ENCODE data around the gene MAPK8. TPM values are rescaled to one million over a fixed set of nuclear protein-coding genes. Genes with fewer than 3 reads are reported as not detected.

The MAPK8 gene
- total RNA-seq, 2 experiments from 2014 or later = 35.7 to 40.0 TPM

DNA sequence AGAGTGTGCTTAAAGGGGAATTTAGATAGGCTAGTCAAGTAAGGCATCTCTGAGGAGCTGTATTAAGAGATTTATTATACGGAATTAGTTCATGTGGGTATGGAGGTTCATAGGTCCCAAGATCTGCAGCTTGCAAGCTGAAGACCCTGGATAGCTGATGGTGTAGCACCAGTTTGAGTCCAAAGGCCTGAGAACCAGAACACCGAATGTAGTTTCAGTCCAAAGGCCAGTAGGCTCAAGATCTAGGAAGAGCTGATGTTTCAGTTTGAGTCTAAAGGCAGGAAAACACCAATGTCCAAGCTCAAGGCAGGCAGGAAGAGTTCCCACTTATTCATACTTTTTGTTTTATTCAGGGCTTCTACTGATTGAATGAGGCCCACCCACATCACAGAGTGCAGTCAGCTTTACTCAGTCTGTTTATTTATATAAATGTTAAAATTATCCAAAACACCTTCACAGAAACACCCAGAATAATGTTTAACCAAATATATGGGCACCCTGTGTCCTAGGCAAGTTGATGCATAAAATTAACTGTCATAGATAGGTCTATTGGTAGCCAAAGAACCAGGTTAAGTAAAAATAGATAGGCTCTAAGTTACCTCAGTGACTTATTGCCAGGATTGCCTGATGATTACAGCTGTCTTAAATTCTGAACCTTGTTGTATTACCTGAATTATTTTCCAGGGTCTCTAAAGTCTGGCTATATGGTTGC is 83.5 kb downstream of the MAPK8 start:
- DNase-seq (no peak), ATAC-seq (no peak)
- H3K27ac Mint-ChIP-seq = no peak overlapping the region
- H3K27me3 Mint-ChIP-seq = no peaks in the 10 kb centered on the region
- peaks cover 2% of the 10 kb centered on the region for H3K36me3 Mint-ChIP-seq (ENCODE audit: low read depth)
- CTCF ChIA-PET = interaction anchor here (0.7 to 2.1 kb wide), 2 partner anchors 8 to 495 kb away, joined by 3 to 7 read pairs; no protein-coding TSS in a partner anchor
- intact Hi-C loops (cut with DNase I, micrococcal nuclease) = loop anchor here in 1 of 2 experiments (2.0 kb wide), 1 partner anchor 79 kb away; no protein-coding TSS in a partner anchor
- no peaks in the 10 kb centered on the region for H3K9me3 Mint-ChIP-seq (ENCODE audit: low read depth)
- POLR2A ChIA-PET = no interaction called here
- no peak overlapping the region for H3K4me3 Mint-ChIP-seq
- peaks cover 59% of the 10 kb centered on the region for H3K4me1 Mint-ChIP-seq

GRCh38 chr10:48390558-48390871 is 84.0 kb downstream of the MAPK8 start:
- CTCF ChIA-PET = interaction anchor here (0.7 to 2.1 kb wide), 3 partner anchors 9 to 495 kb away, joined by 3 to 7 read pairs (median 3); no protein-coding TSS in a partner anchor
- Mint-ChIP-seq H3K4me1 (peaks cover 57% of the 10 kb centered on the region), H3K36me3 (ENCODE audit: low read depth) (no peaks in the 10 kb centered on the region), H3K27ac (no peak overlapping the region), H3K9me3 (ENCODE audit: low read depth) (no peaks in the 10 kb centered on the region), H3K27me3 (no peaks in the 10 kb centered on the region), H3K4me3 (no peak overlapping the region)
- POLR2A ChIA-PET = no interaction called here
- no peak for DNase-seq
- intact Hi-C loops (cut with DNase I, micrococcal nuclease) = loop anchor here in 1 of 2 experiments (2.0 kb wide), 1 partner anchor 80 kb away; no protein-coding TSS in a partner anchor
- no peak for ATAC-seq

DNA sequence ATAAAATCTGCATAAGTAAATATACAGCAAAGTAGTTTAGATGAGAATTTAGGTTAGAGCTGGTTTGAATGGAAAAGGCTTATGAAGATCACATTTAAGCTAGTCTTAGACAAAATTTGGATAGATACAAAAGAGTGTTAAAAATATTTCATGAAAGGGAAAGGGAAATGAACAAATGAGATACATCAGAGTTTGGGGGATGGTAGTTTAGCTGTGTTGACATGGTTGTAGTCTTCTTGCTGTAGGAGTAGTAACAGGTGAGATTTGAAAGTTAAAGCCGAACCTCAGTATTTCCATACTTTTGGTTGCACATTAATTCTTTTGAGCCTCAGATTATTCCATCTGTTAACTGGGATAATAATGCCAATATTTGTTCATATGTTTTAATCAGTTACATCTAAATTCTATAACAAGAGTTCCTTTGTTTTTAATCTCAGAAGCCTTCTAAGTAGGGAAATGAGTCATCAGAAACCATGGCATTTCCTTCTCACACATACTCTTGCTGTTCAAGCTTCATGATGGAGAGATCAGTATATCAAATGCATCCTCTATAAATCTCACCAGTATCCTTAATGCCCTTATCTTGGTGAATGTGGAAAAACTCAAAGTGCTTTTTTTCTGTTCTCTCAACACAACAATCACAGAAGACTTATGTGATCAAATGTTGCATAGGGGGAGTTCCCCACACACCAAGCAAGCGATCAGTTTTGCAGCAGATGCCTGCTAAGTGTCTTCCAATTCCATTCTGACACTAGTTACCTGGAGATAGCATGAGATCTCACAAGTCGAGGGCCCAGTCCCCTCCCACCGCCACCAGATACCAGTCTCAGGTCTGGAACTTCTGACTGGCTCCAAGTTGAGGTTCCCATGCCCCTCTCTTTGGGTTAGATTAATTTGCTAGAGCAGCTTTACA is 84.7 kb downstream of the MAPK8 start:
- peak overlapping the region; percentile 43 for H3K27ac Mint-ChIP-seq
- ATAC-seq (peak; percentile 71), DNase-seq (peak; percentile 33)
- POLR2A ChIA-PET = interaction anchor here (0.6 kb wide), 1 partner anchor 20 kb away, joined by 3 read pairs; no protein-coding TSS in a partner anchor
- CTCF ChIA-PET = interaction anchor here (0.7 to 2.1 kb wide), 4 partner anchors 9 to 494 kb away, joined by 3 to 7 read pairs (median 4); no protein-coding TSS in a partner anchor
- no peaks in the 10 kb centered on the region for H3K27me3 Mint-ChIP-seq
- H3K36me3 Mint-ChIP-seq (ENCODE audit: low read depth) = no peaks in the 10 kb centered on the region
- H3K9me3 Mint-ChIP-seq (ENCODE audit: low read depth) = no peaks in the 10 kb centered on the region
- no peak overlapping the region for H3K4me3 Mint-ChIP-seq
- intact Hi-C loops (cut with DNase I, micrococcal nuclease) = loop anchor here in 1 of 2 experiments (2.0 kb wide), 1 partner anchor 80 kb away; no protein-coding TSS in a partner anchor
- H3K4me1 Mint-ChIP-seq = peaks cover 58% of the 10 kb centered on the region

GRCh38 chr10:48391994-48392393 is 85.5 kb downstream of the MAPK8 start:
- ChIA-PET CTCF (interaction anchor here (0.6 to 1.8 kb wide), 4 partner anchors 10 to 34 kb away, joined by 3 to 4 read pairs (median 3); no protein-coding TSS in a partner anchor), POLR2A (no interaction called here)
- DNase-seq (no peak), ATAC-seq (no peak)
- intact Hi-C loops (cut with DNase I, micrococcal nuclease) = loop anchor here in 1 of 2 experiments (2.0 kb wide), 1 partner anchor 81 kb away; no protein-coding TSS in a partner anchor
- H3K9me3 Mint-ChIP-seq (ENCODE audit: low read depth) = no peaks in the 10 kb centered on the region
- no peaks in the 10 kb centered on the region for H3K36me3 Mint-ChIP-seq (ENCODE audit: low read depth)
- H3K27ac Mint-ChIP-seq = no peak overlapping the region
- no peaks in the 10 kb centered on the region for H3K27me3 Mint-ChIP-seq
- peaks cover 59% of the 10 kb centered on the region for H3K4me1 Mint-ChIP-seq
- no peak overlapping the region for H3K4me3 Mint-ChIP-seq

GRCh38 chr10:48398261-48398660 is 91.8 kb downstream of the MAPK8 start:
- DNase-seq = no peak
- ChIA-PET POLR2A (no interaction called here), CTCF (no interaction called here)
- Mint-ChIP-seq H3K27ac (no peak overlapping the region), H3K4me1 (peaks cover 25% of the 10 kb centered on the region), H3K4me3 (no peak overlapping the region), H3K9me3 (ENCODE audit: low read depth) (no peaks in the 10 kb centered on the region), H3K36me3 (ENCODE audit: low read depth) (peaks cover 2% of the 10 kb centered on the region), H3K27me3 (no peaks in the 10 kb centered on the region)
- no peak for ATAC-seq
- intact Hi-C loops (cut with DNase I, micrococcal nuclease) = no loop called here

DNA sequence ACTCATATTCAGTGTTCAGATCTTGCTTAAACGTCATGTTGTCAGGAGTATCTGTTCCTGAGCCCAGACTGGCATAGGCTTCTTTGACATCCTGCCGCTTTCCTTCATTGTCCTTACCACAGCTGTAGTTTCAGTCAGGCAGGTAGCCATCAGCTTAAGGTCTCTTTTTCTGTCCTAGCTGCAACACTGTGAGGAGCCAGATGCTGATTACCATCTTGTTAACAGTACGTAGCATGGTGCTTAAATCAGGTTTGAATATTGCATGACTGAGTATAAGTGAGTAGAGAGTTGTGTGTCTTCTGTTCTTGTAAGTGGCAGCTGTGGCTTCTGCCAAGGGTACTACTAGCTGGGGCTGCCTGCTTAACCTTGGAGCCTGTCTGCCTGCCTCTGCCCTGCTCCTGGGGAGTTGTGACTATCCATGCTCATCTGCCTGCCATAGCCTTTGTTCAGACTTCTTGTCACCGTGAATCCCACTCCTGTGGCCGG is 92.6 kb downstream of the MAPK8 start:
- POLR2A ChIA-PET = no interaction called here
- no peak for ATAC-seq
- Mint-ChIP-seq H3K9me3 (ENCODE audit: low read depth) (no peaks in the 10 kb centered on the region), H3K27ac (no peak overlapping the region), H3K4me1 (peaks cover 21% of the 10 kb centered on the region), H3K27me3 (no peaks in the 10 kb centered on the region), H3K4me3 (no peak overlapping the region), H3K36me3 (ENCODE audit: low read depth) (peaks cover 2% of the 10 kb centered on the region)
- no peak for DNase-seq
- CTCF ChIA-PET = no interaction called here
- intact Hi-C loops (cut with DNase I, micrococcal nuclease) = no loop called here

DNA sequence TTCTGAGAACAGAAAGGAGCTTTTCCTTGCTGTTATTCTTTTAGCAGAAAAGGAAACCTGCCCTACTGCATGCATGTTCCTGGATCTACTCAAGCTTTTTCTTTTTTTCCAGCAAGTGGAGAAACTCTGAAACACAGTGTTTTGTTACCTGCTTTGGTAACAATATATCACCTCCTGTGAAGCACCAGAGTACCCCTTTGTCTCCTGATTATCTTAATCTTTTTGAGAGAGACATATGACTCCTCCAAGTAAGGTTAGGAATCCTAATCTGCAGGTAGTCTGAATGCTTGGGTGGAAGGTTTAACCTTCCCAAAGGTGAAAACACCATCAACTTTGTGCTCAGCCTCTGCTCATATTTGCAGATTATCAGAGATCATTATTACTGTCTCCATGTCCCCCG is 93.1 kb downstream of the MAPK8 start:
- no peaks in the 10 kb centered on the region for H3K9me3 Mint-ChIP-seq (ENCODE audit: low read depth)
- no peak overlapping the region for H3K27ac Mint-ChIP-seq
- DNase-seq (no peak), ATAC-seq (no peak)
- intact Hi-C loops (cut with DNase I, micrococcal nuclease) = no loop called here
- H3K4me3 Mint-ChIP-seq = no peak overlapping the region
- no peaks in the 10 kb centered on the region for H3K27me3 Mint-ChIP-seq
- H3K4me1 Mint-ChIP-seq = peaks cover 21% of the 10 kb centered on the region
- CTCF ChIA-PET = no interaction called here
- peaks cover 2% of the 10 kb centered on the region for H3K36me3 Mint-ChIP-seq (ENCODE audit: low read depth)
- POLR2A ChIA-PET = no interaction called here

- Mint-ChIP-seq H3K4me3 (no peak overlapping the region), H3K9me3 (ENCODE audit: low read depth) (no peaks in the 10 kb centered on the region), H3K27me3 (no peaks in the 10 kb centered on the region), H3K4me1 (peaks cover 21% of the 10 kb centered on the region), H3K36me3 (ENCODE audit: low read depth) (peaks cover 5% of the 10 kb centered on the region), H3K27ac (no peak overlapping the region)
- no peak for ATAC-seq
- POLR2A ChIA-PET = no interaction called here
- DNase-seq = no peak
- CTCF ChIA-PET = no interaction called here
- intact Hi-C loops (cut with DNase I, micrococcal nuclease) = no loop called here
Measured at GRCh38 chr10:48400129-48400849, 93.8 kb downstream of the MAPK8 start.

GRCh38 chr10:48400850-48401220 is 94.4 kb downstream of the MAPK8 start:
- intact Hi-C loops (cut with DNase I, micrococcal nuclease) = no loop called here
- no peaks in the 10 kb centered on the region for H3K27me3 Mint-ChIP-seq
- POLR2A ChIA-PET = no interaction called here
- CTCF ChIA-PET = no interaction called here
- H3K36me3 Mint-ChIP-seq (ENCODE audit: low read depth) = peaks cover 8% of the 10 kb centered on the region
- ATAC-seq (peak; percentile 51), DNase-seq (no peak)
- no peaks in the 10 kb centered on the region for H3K9me3 Mint-ChIP-seq (ENCODE audit: low read depth)
- no peak overlapping the region for H3K4me3 Mint-ChIP-seq
- H3K4me1 Mint-ChIP-seq = peaks cover 21% of the 10 kb centered on the region
- H3K27ac Mint-ChIP-seq = no peak overlapping the region

GRCh38 chr10:48404646-48405045 is 98.2 kb downstream of the MAPK8 start:
- POLR2A ChIA-PET = no interaction called here
- CTCF ChIA-PET = no interaction called here
- H3K36me3 Mint-ChIP-seq (ENCODE audit: low read depth) = peaks cover 13% of the 10 kb centered on the region
- ATAC-seq (no peak), DNase-seq (no peak)
- intact Hi-C loops (cut with DNase I, micrococcal nuclease) = no loop called here
- no peak overlapping the region for H3K27ac Mint-ChIP-seq
- peaks cover 13% of the 10 kb centered on the region for H3K4me1 Mint-ChIP-seq
- no peaks in the 10 kb centered on the region for H3K27me3 Mint-ChIP-seq
- H3K9me3 Mint-ChIP-seq (ENCODE audit: low read depth) = no peaks in the 10 kb centered on the region
- no peak overlapping the region for H3K4me3 Mint-ChIP-seq

DNA sequence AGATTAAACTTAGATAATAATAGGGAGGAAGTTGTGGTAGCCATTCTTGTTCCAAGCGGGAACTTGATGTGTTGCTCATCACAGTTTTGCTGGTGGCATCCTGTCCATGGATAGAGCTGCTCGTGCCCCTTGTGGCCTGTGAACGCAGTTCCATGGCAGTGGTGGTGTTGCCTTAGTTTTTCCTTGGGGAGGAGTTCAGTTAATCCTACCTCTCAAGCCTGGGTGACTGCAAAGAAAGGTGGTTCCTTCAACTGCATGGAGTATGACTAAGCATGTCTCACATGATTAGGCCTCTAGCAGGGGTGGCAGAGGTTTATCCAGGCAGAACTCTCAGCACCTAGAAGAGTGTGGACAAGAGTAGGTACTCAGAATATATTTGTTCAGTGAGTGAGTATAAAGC is 99.7 kb downstream of the MAPK8 start:
- ATAC-seq = peak; percentile 36
- CTCF ChIA-PET = no interaction called here
- no peak overlapping the region for H3K4me3 Mint-ChIP-seq
- peaks cover 26% of the 10 kb centered on the region for H3K36me3 Mint-ChIP-seq (ENCODE audit: low read depth)
- DNase-seq = no peak
- H3K27me3 Mint-ChIP-seq = no peaks in the 10 kb centered on the region
- H3K9me3 Mint-ChIP-seq (ENCODE audit: low read depth) = no peaks in the 10 kb centered on the region
- peaks cover 1% of the 10 kb centered on the region for H3K4me1 Mint-ChIP-seq
- POLR2A ChIA-PET = no interaction called here
- intact Hi-C loops (cut with DNase I, micrococcal nuclease) = no loop called here
- no peak overlapping the region for H3K27ac Mint-ChIP-seq
